H1 (cell line): ENCODE results near the gene CBLN3. TPM values are rescaled to one million over a fixed set of nuclear protein-coding genes. Genes with fewer than 3 reads are reported as not detected.

Experiments
- RBBP5 ChIP-seq: IDR thresholded peaks from 2 replicates; pipeline ENCODE4 v1.7.1; 2012; ENCODE audit warnings: low read depth, mild to moderate bottlenecking, inconsistent platforms, low read length, moderate library complexity, borderline replicate concordance
- polyA plus RNA-seq, 7 experiments: library from polyadenylated mRNA; depleted of rRNA in 3 of 7; stranded (reverse) in 5 of 7; unstranded in 2 of 7; fragments of >200 nt in 5 of 7; fragments of 200-250 nt in 2 of 7; gene quantifications; 1 replicate in 5 of 7; 2 replicates in 1 of 7; 4 replicates in 1 of 7; pipeline versions ENCODE4 v1.2.1 to v1.2.3, GENCODE V29; 2011 to 2013; ENCODE audit warnings: missing spikeins in 2 of 7, mixed read lengths in 2 of 7
- total RNA-seq: library from RNA; stranded (reverse); fragmentation: NEBNext Ultra II Directional; extraction: Animal tissue kit (Norgen Biotek cat#: 25700); gene quantifications from 2 replicates; pipeline ENCODE4 v1.2.1, GENCODE V29; 2021
- TF ChIP-seq, protein P1 (sequence below): fragments of 300-600 bp; sonication (generic); IDR thresholded peaks from 2 replicates; pipeline ENCODE4 v1.7.1; 2012; ENCODE audit warnings: low read length, moderate library complexity, mild to moderate bottlenecking, inconsistent platforms; ENCODE audit not compliant: insufficient replicate concordance

The CBLN3 gene
- total and polyA plus RNA-seq, 2 of the 8 experiments (the other 6 are each of a cell fraction or from before 2014, with no cell fraction given): 0.54 to 1.00 TPM

DNA sequence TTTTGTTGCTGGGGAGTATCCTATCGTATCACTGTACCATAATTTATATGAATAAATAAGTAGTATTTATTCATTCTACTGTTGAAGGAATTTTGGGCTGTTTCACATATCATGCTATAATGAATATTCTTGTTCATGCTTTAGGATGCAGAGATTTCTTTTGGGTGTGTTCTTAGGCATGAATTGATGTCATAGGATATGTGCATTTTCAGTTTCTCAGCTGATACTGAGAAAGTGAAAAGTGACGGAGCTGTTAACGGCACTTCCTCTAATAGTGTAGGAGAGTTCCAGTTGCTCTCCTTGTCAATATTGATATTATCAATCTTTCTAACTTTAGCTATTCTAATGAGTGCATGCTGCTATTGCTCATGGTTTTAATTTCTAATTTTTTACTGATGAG lies 36.3 kb upstream of the CBLN3 start (continued):
- TF ChIP-seq, protein P1, sequence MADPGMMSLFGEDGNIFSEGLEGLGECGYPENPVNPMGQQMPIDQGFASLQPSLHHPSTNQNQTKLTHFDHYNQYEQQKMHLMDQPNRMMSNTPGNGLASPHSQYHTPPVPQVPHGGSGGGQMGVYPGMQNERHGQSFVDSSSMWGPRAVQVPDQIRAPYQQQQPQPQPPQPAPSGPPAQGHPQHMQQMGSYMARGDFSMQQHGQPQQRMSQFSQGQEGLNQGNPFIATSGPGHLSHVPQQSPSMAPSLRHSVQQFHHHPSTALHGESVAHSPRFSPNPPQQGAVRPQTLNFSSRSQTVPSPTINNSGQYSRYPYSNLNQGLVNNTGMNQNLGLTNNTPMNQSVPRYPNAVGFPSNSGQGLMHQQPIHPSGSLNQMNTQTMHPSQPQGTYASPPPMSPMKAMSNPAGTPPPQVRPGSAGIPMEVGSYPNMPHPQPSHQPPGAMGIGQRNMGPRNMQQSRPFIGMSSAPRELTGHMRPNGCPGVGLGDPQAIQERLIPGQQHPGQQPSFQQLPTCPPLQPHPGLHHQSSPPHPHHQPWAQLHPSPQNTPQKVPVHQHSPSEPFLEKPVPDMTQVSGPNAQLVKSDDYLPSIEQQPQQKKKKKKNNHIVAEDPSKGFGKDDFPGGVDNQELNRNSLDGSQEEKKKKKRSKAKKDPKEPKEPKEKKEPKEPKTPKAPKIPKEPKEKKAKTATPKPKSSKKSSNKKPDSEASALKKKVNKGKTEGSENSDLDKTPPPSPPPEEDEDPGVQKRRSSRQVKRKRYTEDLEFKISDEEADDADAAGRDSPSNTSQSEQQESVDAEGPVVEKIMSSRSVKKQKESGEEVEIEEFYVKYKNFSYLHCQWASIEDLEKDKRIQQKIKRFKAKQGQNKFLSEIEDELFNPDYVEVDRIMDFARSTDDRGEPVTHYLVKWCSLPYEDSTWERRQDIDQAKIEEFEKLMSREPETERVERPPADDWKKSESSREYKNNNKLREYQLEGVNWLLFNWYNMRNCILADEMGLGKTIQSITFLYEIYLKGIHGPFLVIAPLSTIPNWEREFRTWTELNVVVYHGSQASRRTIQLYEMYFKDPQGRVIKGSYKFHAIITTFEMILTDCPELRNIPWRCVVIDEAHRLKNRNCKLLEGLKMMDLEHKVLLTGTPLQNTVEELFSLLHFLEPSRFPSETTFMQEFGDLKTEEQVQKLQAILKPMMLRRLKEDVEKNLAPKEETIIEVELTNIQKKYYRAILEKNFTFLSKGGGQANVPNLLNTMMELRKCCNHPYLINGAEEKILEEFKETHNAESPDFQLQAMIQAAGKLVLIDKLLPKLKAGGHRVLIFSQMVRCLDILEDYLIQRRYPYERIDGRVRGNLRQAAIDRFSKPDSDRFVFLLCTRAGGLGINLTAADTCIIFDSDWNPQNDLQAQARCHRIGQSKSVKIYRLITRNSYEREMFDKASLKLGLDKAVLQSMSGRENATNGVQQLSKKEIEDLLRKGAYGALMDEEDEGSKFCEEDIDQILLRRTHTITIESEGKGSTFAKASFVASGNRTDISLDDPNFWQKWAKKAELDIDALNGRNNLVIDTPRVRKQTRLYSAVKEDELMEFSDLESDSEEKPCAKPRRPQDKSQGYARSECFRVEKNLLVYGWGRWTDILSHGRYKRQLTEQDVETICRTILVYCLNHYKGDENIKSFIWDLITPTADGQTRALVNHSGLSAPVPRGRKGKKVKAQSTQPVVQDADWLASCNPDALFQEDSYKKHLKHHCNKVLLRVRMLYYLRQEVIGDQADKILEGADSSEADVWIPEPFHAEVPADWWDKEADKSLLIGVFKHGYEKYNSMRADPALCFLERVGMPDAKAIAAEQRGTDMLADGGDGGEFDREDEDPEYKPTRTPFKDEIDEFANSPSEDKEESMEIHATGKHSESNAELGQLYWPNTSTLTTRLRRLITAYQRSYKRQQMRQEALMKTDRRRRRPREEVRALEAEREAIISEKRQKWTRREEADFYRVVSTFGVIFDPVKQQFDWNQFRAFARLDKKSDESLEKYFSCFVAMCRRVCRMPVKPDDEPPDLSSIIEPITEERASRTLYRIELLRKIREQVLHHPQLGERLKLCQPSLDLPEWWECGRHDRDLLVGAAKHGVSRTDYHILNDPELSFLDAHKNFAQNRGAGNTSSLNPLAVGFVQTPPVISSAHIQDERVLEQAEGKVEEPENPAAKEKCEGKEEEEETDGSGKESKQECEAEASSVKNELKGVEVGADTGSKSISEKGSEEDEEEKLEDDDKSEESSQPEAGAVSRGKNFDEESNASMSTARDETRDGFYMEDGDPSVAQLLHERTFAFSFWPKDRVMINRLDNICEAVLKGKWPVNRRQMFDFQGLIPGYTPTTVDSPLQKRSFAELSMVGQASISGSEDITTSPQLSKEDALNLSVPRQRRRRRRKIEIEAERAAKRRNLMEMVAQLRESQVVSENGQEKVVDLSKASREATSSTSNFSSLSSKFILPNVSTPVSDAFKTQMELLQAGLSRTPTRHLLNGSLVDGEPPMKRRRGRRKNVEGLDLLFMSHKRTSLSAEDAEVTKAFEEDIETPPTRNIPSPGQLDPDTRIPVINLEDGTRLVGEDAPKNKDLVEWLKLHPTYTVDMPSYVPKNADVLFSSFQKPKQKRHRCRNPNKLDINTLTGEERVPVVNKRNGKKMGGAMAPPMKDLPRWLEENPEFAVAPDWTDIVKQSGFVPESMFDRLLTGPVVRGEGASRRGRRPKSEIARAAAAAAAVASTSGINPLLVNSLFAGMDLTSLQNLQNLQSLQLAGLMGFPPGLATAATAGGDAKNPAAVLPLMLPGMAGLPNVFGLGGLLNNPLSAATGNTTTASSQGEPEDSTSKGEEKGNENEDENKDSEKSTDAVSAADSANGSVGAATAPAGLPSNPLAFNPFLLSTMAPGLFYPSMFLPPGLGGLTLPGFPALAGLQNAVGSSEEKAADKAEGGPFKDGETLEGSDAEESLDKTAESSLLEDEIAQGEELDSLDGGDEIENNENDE: no peak
- TF ChIP-seq RBBP5: no peak
- TF ChIP-seq, all 59 proteins: peak for 0
